HG03139 (cell line): ENCODE measurements around the gene MAPK13.
"Not testable (repeated sequence)": the region's sequence is repeated elsewhere in the genome, so short reads cannot be mapped to it uniquely, and the experiment has no call there.

Experiments used
- ATAC-seq: cut with Tn5 transposase; IDR thresholded peaks from one replicate; pipeline ENCODE4 v1.9.1; 2021; ENCODE audit not compliant: unreplicated experiment

The MAPK13 gene

GRCh38 chr6:36129941-36130666 lies at the start of gene MAPK13:
TSS of gene MAPK13 (plus strand) at chr6:36130513. CDS start at chr6:36130583, 70 bp downstream.
- ATAC-seq = no peak

- no peak for ATAC-seq
Observed at GRCh38 chr6:36082318-36082717, 48.0 kb upstream of the MAPK13 start.

DNA sequence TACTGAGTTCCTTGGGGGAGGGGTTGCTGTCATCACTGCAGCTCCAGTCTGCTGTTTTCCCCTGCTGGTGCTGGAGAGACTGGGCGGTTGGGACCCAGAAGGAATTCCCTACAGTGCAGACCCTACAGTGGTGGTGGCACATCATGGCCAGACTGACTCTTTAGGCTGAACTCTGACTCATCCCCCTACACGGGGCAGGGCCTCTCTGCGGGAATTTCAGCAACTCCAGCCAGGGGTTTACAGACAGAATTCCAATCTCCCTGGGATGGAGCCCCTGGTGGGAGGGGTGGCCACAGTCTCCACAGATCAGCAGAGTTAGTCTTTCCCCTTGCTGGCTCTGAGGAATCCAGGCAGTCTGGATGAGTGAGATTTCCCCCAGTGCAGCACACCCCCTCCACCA lies 46.9 kb upstream of the MAPK13 start:
- no peak for ATAC-seq

GRCh38 chr6:36088204-36088603 lies 42.1 kb upstream of the MAPK13 start:
- not testable (repeated sequence) for ATAC-seq

- ATAC-seq = no peak
Observed at GRCh38 chr6:36089048-36089447, 41.3 kb upstream of the MAPK13 start.

GRCh38 chr6:36094238-36094637 lies 36.1 kb upstream of the MAPK13 start:
- no peak for ATAC-seq

- no peak for ATAC-seq
Observed at GRCh38 chr6:36094753-36095496, 35.4 kb upstream of the MAPK13 start.

DNA sequence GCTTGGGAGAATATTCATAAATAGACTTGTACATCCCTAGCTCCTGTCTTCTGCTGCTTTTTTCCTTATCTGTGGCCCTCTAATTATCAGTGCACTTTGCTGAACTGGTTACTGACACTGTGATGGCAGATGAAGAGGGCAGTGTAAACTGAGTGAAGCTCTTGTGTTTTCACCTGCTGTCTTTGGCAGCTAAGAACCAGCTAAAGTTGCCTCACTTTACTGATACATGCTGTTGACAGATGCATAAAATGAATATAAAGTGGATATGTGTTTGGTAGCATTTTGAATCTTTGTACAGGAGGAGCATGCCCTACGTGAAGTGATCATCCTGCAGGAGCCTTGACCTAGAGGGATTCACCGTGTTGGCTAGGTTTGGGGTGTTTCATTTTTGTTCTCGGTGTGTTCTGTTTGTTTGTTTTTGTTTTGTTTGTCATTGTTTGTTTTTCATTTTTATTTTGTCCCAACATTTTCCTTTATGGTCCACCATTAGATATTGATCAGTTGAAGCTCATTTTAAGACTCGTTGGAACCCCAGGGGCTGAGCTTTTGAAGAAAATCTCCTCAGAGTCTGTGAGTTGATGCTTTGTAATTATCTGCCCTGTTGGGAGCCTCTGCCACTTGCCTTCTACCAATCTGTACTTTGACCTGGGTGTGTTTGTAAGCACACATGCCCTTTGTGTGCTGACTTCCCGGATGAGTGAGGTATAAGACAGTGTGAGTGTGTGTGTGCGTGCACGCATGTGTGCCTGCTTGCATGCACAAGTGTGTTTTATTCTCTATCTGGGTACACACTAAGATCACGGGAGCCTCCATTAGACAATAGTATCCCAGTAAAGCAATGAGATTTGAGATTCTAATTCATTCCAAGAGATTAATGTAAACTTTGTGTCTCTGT lies 34.6 kb upstream of the MAPK13 start:
- no peak for ATAC-seq

- no peak for ATAC-seq
Observed at GRCh38 chr6:36098253-36098919, 31.9 kb upstream of the MAPK13 start.

DNA sequence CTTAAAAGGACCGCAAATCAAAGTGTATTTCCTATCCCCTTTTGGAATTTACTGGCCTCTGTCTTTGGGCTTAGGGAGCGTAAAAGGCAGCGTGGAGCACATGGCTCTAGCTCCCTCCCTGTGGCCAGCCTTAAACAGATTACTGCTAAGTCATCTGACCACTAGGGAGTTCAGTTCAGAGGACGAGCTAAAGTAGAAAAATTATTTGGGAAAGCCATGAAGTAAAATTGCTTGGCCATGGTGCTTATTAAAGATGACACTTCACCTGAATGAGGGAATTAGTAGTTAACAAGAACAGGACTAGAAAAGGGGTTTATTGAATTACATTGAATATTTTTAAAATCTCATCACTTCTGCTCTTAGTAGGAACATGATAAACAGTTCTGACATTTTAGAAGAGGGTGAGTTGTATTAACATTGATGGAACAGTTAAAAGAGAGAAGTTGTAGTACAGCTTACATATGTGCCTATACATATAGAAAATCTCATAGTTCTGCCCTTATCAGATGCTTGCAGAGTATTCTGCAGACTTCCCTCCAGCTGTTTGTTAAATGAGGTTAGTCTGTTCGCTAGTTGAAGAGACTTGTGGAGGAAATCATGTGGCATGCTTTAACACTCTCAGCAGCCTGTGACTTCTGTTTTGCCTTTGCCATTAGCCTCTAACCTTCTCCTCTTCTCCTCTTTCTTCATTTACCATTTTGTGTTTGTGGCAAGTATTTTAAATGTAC lies 31.2 kb upstream of the MAPK13 start:
- no peak for ATAC-seq

GRCh38 chr6:36099869-36100483 lies 30.3 kb upstream of the MAPK13 start:
- no peak for ATAC-seq

DNA sequence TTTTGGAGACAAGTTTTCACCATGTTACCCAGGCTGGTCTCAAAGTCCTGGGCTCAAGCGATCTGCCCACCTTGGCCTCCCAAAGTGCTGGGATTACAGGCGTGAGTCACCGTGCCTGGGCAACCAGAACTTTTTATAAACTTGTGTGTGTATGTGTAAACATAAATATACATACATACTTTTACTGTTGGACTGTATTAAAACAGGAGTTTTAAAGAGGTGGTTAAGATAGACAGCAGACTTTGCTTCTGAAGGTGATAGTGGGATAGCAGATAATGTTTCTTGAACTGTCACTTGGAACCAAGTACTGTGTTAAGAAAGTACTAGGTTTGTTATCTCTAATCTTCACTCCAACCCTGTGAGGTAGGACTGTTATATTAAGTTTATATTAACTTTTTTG lies 28.6 kb upstream of the MAPK13 start:
- no peak for ATAC-seq

GRCh38 chr6:36102853-36103252 lies 27.5 kb upstream of the MAPK13 start:
- no peak for ATAC-seq

- no peak for ATAC-seq
Observed at GRCh38 chr6:36104836-36105235, 25.5 kb upstream of the MAPK13 start.

GRCh38 chr6:36109092-36109491 lies 21.2 kb upstream of the MAPK13 start:
- no peak for ATAC-seq

DNA sequence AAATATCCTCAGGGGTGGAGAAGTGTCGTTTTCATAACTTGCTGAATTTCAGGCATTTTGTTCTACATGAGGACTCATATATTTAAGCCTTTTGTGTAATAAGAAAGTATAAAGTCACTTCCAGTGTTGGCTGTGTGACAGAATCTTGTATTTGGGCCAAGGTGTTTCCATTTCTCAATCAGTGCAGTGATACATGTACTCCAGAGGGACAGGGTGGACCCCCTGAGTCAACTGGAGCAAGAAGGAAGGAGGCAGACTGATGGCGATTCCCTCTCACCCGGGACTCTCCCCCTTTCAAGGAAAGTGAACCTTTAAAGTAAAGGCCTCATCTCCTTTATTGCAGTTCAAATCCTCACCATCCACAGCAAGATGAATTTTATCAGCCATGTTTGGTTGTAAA lies 20.3 kb upstream of the MAPK13 start:
- no peak for ATAC-seq

DNA sequence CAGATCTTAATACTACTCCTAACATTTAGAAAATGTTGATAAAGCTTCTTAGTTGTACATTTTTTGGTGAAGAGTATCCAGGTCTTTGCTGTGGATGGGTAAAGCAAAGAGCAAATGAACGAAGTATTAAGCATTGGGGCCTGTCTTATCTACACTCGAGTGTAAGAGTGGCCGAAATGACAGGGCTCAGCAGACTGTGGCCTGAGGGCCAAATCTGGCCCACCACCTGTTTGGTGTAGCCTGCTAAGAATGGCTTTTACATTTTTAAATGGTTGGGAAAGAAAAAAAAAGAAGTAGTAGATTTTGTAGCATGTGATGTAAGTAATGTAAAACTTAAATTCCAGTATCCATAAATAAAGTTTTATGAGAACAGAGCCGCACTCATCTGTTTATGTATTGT lies 19.4 kb upstream of the MAPK13 start:
- no peak for ATAC-seq

GRCh38 chr6:36111526-36111925 lies 18.8 kb upstream of the MAPK13 start:
- ATAC-seq = no peak

DNA sequence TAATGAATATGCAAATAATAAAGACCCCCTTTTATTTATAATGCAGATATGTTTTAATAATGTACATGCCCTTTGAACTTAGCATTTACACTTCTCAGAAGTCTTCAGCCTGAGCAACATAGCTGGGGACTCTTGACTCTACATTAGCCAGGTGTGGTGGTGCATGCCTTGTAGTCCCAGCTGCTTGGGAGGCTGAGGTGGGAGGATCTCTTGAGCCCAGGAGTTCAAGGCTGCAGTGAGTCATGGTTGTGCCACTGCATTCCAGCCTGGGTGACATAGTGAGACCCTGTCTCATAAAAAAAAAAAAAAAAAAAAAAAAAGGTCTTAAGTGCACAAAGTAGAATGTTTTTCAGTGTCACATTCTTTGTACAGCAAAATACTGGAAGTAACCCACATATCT lies 17.3 kb upstream of the MAPK13 start:
- ATAC-seq = no peak

DNA sequence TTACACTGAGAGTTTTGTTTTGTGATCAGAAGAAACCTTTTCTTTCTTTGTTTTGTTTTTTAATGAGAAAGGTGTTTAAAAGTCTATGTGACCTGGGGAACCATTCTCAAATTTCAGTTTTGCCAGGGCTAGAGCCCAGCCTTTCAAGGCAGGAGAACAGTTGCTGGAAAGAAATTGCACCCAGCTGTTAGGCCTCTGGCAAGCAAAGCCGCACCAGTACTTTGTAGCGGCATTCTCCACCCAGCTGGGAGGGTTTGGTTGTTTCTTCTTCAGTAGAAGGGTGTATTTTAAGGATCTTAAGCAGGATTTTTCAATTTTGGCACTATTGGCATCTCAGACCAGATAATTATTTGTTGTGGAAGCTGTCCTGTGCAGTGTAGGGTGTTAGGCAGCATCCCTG lies 16.6 kb upstream of the MAPK13 start:
- no peak for ATAC-seq
